GM10266 (cell line): ENCODE measurements around the gene SLC27A4.

Experiments
- DNase-seq: peaks from one replicate; pipeline ENCODE4 v3.0.0; 2012; ENCODE audit errors: extremely low spot score
- TF ChIP-seq, protein P1 (sequence below): IDR thresholded peaks from 2 replicates; pipeline ENCODE4 v1.5.1; 2012; ENCODE audit warnings: mild to moderate bottlenecking, low read depth; ENCODE audit not compliant: control insufficient read depth, insufficient read depth; ENCODE audit errors: missing control alignments

SLC27A4 gene

DNA sequence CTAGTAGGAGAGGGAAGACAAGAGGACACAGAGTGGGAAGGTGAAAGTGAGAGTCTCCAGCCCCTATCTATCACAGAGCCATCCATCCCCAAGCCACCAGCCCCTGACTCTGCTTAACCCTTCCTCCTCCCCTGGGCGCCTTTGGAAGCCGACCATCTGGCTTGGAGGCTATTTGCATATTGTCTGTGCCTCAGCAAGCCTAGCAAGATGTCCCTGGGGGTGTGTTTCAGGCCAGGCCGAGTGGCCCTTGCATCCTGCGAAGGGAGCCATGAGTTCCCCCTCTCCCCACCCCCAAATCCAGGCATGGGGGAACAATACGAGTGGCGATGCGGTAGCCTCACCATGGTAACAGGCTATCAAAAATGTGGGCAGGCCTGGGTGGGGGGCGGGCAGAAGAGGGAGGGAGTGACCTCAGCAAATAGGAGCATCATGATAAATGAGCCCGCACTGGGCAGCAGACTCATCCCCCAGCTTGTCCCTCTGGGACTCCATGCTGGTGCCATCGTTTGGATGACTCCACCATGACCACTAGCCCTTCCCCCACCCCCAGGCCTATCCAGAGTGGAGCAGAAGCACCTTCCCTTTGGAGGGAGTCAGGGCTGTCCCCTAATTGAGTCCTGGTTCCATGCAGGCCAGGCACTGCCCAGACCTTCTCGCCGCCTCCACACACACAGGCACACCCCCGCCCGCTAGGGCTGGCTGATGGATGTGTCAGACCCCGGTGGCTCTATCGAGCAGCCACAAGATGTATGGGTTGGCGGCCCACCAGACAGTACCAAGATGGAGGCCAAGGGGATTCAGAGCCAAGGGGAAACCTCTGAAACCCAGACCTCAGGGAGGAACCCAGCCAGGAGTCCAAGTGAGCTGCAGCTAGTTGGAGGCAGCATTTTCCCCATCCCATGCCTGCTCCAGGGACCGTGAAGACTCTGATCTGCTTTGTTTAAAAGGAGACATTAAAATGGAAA lies 45.5 kb downstream of the SLC27A4 start:
- TF ChIP-seq, protein P1, sequence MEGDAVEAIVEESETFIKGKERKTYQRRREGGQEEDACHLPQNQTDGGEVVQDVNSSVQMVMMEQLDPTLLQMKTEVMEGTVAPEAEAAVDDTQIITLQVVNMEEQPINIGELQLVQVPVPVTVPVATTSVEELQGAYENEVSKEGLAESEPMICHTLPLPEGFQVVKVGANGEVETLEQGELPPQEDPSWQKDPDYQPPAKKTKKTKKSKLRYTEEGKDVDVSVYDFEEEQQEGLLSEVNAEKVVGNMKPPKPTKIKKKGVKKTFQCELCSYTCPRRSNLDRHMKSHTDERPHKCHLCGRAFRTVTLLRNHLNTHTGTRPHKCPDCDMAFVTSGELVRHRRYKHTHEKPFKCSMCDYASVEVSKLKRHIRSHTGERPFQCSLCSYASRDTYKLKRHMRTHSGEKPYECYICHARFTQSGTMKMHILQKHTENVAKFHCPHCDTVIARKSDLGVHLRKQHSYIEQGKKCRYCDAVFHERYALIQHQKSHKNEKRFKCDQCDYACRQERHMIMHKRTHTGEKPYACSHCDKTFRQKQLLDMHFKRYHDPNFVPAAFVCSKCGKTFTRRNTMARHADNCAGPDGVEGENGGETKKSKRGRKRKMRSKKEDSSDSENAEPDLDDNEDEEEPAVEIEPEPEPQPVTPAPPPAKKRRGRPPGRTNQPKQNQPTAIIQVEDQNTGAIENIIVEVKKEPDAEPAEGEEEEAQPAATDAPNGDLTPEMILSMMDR, result no peak

DNA sequence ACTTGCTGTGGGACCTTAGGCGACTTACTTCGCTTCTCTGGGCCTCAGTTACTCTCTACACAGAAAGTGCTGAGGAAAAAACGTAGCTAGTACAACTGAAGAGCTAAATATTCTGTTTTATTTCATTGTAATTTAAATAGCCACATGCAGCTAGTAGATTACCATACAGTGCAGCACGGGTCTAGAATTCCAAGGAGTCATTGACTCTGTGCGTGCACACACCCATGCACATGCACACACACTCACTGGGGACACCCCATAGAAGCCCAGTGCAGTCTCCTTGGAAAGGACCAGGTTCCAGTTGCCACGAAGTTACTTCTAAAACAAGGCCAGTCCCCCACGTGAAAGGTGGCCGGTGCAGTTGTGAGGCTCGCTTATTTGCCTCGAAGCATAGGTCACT lies 47.8 kb downstream of the SLC27A4 start:
- TF ChIP-seq, protein P1, result no peak
- no peak for DNase-seq

More for the DNA sequence above, 45.5 kb downstream of the SLC27A4 start:
- no peak for DNase-seq

DNA sequence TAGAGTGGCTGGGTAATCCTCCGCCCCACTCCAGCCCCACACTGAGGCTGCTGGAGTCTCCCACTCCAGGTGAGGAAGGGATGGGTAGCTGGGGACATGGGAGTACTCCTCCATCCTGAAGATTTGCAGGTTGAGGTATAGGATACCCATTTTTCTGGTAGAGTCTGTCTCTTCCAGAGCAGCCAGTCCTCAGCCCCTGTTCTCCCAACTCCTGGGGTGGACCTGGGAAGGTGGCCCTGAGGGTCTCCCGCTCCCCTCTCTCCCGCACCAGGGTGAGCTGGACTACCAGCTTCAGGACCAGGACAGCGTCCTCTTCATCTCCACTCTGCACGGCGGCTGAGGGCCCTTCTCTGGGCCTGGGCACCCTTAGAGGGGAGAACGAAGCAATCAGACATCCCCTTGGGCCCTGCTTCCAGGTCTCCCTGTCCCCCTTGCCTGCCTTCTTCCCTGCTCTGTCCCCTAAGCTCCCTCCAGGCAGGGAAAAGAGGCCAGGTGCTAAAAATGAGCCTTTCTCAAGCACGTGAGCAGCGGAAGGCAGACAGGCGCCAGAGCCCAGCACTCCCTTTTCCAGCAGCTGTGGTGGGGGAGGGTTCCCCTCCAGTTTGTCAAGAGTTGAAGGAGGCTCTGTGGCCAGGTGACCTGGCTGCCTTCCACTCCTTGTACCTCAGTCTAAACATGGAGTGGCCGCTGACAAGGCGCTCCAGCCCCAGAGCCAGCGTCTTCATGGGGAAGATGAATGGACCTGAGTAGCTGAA lies 49.2 kb downstream of the SLC27A4 start:
- TF ChIP-seq, protein P1, result no peak
- DNase-seq, result no peak

DNA sequence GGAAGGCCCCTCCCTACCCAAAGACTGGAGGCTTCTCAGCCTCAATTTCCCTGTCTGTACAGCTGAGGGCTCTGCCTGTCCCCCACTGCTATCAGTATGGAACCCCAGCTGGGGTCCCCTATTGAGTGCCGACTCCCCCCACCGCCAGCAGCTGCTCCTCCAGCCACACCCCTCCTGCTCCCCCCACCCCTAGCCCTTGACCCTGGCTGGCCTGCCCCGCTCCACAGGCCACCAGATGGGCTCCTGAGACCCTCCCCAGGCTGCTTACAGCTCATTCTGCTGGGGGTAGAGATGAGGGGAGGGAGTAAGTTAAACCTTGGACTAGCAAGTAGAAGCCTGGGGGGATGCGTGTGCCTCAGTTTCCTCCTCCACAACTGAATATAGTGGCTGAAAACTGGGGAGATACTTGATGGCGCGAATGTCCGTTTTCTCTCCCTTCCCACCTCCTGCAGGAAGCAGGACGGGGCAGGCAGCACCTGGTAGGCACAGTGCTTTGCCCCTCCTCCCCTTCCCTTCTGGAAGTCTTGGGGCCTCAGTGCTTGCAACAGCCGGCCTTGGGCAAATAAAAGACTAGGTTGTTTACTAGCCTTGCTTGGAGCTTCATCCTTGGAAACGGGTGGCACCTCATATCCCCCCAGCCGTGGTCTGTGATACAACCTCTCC lies 50.0 kb downstream of the SLC27A4 start:
- DNase-seq, result no peak
- TF ChIP-seq, protein P1, result no peak

DNA sequence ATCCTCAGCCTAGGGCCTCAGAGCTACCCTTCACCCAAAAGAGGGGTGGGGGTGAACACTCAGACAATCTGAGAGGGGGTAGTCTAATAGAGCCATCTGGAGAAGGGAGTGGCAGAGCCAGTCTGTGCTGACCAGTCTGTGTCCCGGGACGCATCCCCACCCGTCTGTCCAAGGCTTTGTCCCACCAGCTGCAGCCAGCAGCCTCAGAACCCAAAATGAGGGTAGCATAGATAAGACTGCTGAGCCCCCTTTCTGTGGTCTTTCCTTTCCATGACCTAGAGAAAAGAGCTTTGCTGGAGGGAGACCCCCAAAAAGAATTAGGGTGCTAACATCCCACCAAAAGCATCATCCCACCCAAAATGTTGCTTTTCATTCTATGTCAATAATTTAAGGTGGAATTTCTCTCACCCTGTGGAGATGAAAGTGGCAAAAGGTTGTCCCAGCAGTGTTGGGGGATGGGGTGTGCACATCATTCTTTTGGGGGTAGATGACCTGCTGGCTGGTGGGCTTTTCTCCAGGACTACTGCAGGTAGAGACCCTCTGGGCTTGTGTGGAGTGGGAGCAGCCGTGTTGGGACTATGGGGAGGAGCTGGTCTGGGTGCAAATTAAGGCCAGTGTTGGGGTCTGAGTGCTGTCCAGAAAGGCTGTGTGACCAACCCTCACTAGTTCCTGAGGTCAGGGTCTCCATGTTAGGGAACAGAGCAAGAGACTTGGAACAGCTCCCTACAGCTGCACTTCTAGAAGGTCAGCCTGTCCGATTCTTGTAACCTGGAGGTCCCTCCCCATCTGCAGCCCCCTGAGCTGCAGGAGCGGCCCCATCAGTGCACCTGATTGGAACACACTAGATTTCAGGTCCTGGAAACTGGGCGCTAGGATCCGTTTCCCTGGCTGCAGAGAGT lies 50.7 kb downstream of the SLC27A4 start:
- no peak for DNase-seq
- TF ChIP-seq, protein P1, result no peak

DNA sequence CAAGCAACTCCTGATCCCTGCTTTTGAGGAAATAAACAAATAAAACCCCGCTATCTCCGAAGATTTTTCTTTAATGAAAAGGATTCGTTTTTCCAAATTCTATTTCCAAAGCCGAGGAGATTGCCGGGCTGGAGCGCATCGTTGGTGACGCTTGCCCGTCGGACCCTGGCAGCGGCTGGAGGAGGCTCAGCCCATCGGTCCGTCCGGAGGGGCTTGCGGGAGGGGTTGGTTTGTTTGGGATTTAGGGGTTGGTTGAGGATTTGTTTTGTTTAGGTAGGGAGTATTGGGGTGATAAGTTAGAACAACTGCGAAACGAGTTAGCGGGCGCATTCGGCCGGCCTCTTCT lies 51.6 kb downstream of the SLC27A4 start:
- DNase-seq, result no peak
- TF ChIP-seq, protein P1, result no peak
